Activated CD4-positive, CD25-positive, alpha-beta regulatory T cell treated with anti-CD3 and anti-CD28 coated beads, Interleukin-2, amount 50 U/mL, for 24 hours (primary cell): ENCODE measurements around the gene CSMD2.
"Not testable (repeated sequence)": the region's sequence is repeated elsewhere in the genome, so short reads cannot be mapped to it uniquely, and the experiment has no call there.

Experiments
- ATAC-seq, 2 donors: fragments of 150-1000 bp; cut with Tn5 transposase; one replicate each; pipeline ENCODE4 v1.10.0; 2021; ENCODE audit warnings: mild to moderate bottlenecking in 1 of 2, moderate library complexity in 1 of 2

Gene CSMD2

GRCh38 chr1:34050709-34051485 is 114.1 kb downstream of the CSMD2 start:
- no peak for ATAC-seq

- no peak for ATAC-seq
These were observed 115.0 kb downstream of the CSMD2 start for GRCh38 chr1:34049994-34050393.

GRCh38 chr1:34049477-34049876 is 115.6 kb downstream of the CSMD2 start:
- ATAC-seq = no peak

- ATAC-seq = no peak
These were observed 127.2 kb downstream of the CSMD2 start for GRCh38 chr1:34037856-34038255.

GRCh38 chr1:34037109-34037508 is 127.9 kb downstream of the CSMD2 start:
- ATAC-seq = no peak

GRCh38 chr1:34034036-34034435 is 131.0 kb downstream of the CSMD2 start:
- no peak for ATAC-seq

GRCh38 chr1:34029954-34030353 is 135.1 kb downstream of the CSMD2 start:
- no peak for ATAC-seq

GRCh38 chr1:34029515-34029914 is 135.5 kb downstream of the CSMD2 start:
- ATAC-seq = no peak

- ATAC-seq = no peak
These were observed 136.5 kb downstream of the CSMD2 start for GRCh38 chr1:34028381-34029055.

- ATAC-seq = no peak
These were observed 139.4 kb downstream of the CSMD2 start for GRCh38 chr1:34025675-34026074.

- no peak for ATAC-seq
These were observed 140.5 kb downstream of the CSMD2 start for GRCh38 chr1:34024485-34024884.

GRCh38 chr1:34019741-34020552 is 145.1 kb downstream of the CSMD2 start:
- ATAC-seq = no peak

- no peak for ATAC-seq
These were observed 146.7 kb downstream of the CSMD2 start for GRCh38 chr1:34018285-34018684.

GRCh38 chr1:34016281-34016680 is 148.7 kb downstream of the CSMD2 start:
- not testable (repeated sequence) for ATAC-seq

- no peak for ATAC-seq
These were observed 150.9 kb downstream of the CSMD2 start for GRCh38 chr1:34013958-34014737.

GRCh38 chr1:34013136-34013535 is 151.9 kb downstream of the CSMD2 start:
- ATAC-seq = no peak

GRCh38 chr1:34009340-34009985 is 155.6 kb downstream of the CSMD2 start:
- ATAC-seq = no peak

GRCh38 chr1:34007760-34008159 is 157.3 kb downstream of the CSMD2 start:
- ATAC-seq = no peak

GRCh38 chr1:34005309-34005708 is 159.7 kb downstream of the CSMD2 start:
- no peak for ATAC-seq

- ATAC-seq = no peak
These were observed 162.2 kb downstream of the CSMD2 start for GRCh38 chr1:34002810-34003209.

GRCh38 chr1:33997127-33998036 is 167.6 kb downstream of the CSMD2 start:
- ATAC-seq = no peak
